GM23248 (cell line): ENCODE results near the gene ALKBH3. TPM values are rescaled to one million over a fixed set of nuclear protein-coding genes. Genes with fewer than 3 reads are reported as not detected.

Experiments
- DNase-seq: peaks from one replicate; pipeline ENCODE4 v3.0.0-alpha.2; 2015
- H2AFZ ChIP-seq: fragments of 200-600 bp; sonication (generic); 2 replicates; pipeline ENCODE4 v1.6.1; 2016; ENCODE audit warnings: antibody characterized with exemption
- H3F3A ChIP-seq: fragments of 200-600 bp; sonication (generic); 2 replicates; pipeline ENCODE4 v1.6.1; 2016; ENCODE audit warnings: mild to moderate bottlenecking, antibody characterized with exemption, mixed run types; ENCODE audit not compliant: insufficient read depth
- H3K27ac ChIP-seq: fragments of 200-600 bp; sonication (generic); 2 replicates; pipeline ENCODE4 v1.5.1; 2016; ENCODE audit warnings: mild to moderate bottlenecking
- H3K27me3 ChIP-seq: fragments of 200-600 bp; sonication (generic); replicated peaks from 2 replicates; pipeline ENCODE4 v1.6.1; 2016; ENCODE audit warnings: mild to moderate bottlenecking; ENCODE audit not compliant: insufficient read depth
- H3K36me3 ChIP-seq: fragments of 200-600 bp; sonication (generic); 2 replicates; pipeline ENCODE4 v1.6.1; 2016; ENCODE audit warnings: low read depth, mild to moderate bottlenecking
- H3K4me1 ChIP-seq: fragments of 200-600 bp; sonication (generic); 2 replicates; pipeline ENCODE4 v1.6.1; 2016; ENCODE audit warnings: mild to moderate bottlenecking; ENCODE audit not compliant: insufficient read depth
- H3K4me2 ChIP-seq: fragments of 200-600 bp; sonication (generic); one replicate; pipeline ENCODE4 v1.6.1; 2016; ENCODE audit warnings: mild to moderate bottlenecking; ENCODE audit not compliant: unreplicated experiment
- H3K4me3 ChIP-seq: fragments of 200-600 bp; sonication (generic); 2 replicates; pipeline ENCODE4 v1.5.1; 2016; ENCODE audit warnings: mild to moderate bottlenecking
- H3K79me2 ChIP-seq: fragments of 200-600 bp; sonication (generic); 2 replicates; pipeline ENCODE4 v1.6.1; 2016; ENCODE audit warnings: mild to moderate bottlenecking; ENCODE audit not compliant: insufficient read depth
- H3K9ac ChIP-seq: fragments of 200-600 bp; sonication (generic); 2 replicates; pipeline ENCODE4 v1.6.1; 2016; ENCODE audit warnings: mild to moderate bottlenecking
- H3K9me2 ChIP-seq: fragments of 200-600 bp; sonication (generic); 2 replicates; pipeline ENCODE4 v1.6.1; 2016; ENCODE audit warnings: mixed run types, mild to moderate bottlenecking, moderate library complexity; ENCODE audit not compliant: insufficient read depth
- H3K9me3 ChIP-seq: fragments of 200-600 bp; sonication (generic); one replicate; pipeline ENCODE4 v1.6.1; 2017; ENCODE audit warnings: low read depth
- H4K20me1 ChIP-seq: fragments of 200-600 bp; sonication (generic); 2 replicates; pipeline ENCODE4 v1.6.0; 2016; ENCODE audit not compliant: insufficient read depth
- EZH2 ChIP-seq: fragments of 200-600 bp; sonication (generic); IDR thresholded peaks from 2 replicates; pipeline ENCODE4 v1.6.1; 2018; ENCODE audit warnings: antibody characterized with exemption, mild to moderate bottlenecking; ENCODE audit not compliant: insufficient read depth, poor library complexity, severe bottlenecking
- EZH2phosphoT487 ChIP-seq: fragments of 200-600 bp; sonication (generic); IDR thresholded peaks from 2 replicates; pipeline ENCODE4 v1.6.1; 2018; ENCODE audit warnings: antibody characterized with exemption, moderate library complexity, mild to moderate bottlenecking, low read depth; ENCODE audit not compliant: insufficient read depth
- WGBS, 2 experiments: methylation state at CpG; one replicate each; pipeline ENCODE4 v1.1.6; 2015 to 2017; ENCODE audit warnings: low lambda C conversion rate in 2 of 2, low coverage in 1 of 2; ENCODE audit errors: missing lambda C conversion rate in 2 of 2; 5-methylcytosine and 5-hydroxymethylcytosine counted together
- in situ Hi-C: fragments of 300-500 bp; cut with MboI; formaldehyde crosslinking; loops from 2 replicates; pipeline ENCODE4 v1.15.0; 2020
- polyA plus RNA-seq: library from polyadenylated mRNA; unstranded; fragments of >200 nt; fragmentation: Nextera tagmentation; extraction: Ambion mirVana; gene quantifications from 2 replicates; pipeline ENCODE4 v1.2.1, GENCODE V29; 2016
- total RNA-seq: library from RNA; depleted of rRNA; stranded (reverse); fragments of >200 nt; shearing (Covaris generic); gene quantifications from 2 replicates; pipeline ENCODE4 v1.2.3, GENCODE V29; 2014

Gene ALKBH3
- total and polyA plus RNA-seq, 2 experiments from 2014 or later: 29.3 to 36.6 TPM

- peaks cover 18% of the 10 kb centered on the region for H3K4me1 ChIP-seq
- DNase-seq: no peak
- TF ChIP-seq EZH2: no peak
- no peak for TF ChIP-seq EZH2phosphoT487
- H3K4me3 ChIP-seq: no peak overlapping the region
- no peak overlapping the region for H2AFZ ChIP-seq
- H3F3A ChIP-seq: peaks cover 19% of the 10 kb centered on the region
- H3K79me2 ChIP-seq: no peaks in the 10 kb centered on the region
- no peak overlapping the region for H3K4me2 ChIP-seq
- H3K27ac ChIP-seq: peak overlapping the region; percentile 16
- no peaks in the 10 kb centered on the region for H3K27me3 ChIP-seq
- H3K9me2 ChIP-seq: no peaks in the 10 kb centered on the region
- no peak overlapping the region for H3K9ac ChIP-seq
- H3K9me3 ChIP-seq: no peaks in the 10 kb centered on the region
- H4K20me1 ChIP-seq: no peaks in the 10 kb centered on the region
- in situ Hi-C loops: no loop called here
- no peaks in the 10 kb centered on the region for H3K36me3 ChIP-seq
Observed at GRCh38 chr11:43866969-43867368, 13.7 kb upstream of the ALKBH3 start.

GRCh38 chr11:43868852-43869567 lies 11.6 kb upstream of the ALKBH3 start:
- H3F3A ChIP-seq: peaks cover 19% of the 10 kb centered on the region
- WGBS, 2 experiments: 0 to 2% methylated on average over 5 of the region's 5 CpGs
- H3K27ac ChIP-seq: peak overlapping the region; percentile 69
- no peaks in the 10 kb centered on the region for H3K36me3 ChIP-seq
- in situ Hi-C loops: no loop called here
- H3K4me2 ChIP-seq: peak overlapping the region; percentile 73
- no peaks in the 10 kb centered on the region for H3K79me2 ChIP-seq
- peaks cover 18% of the 10 kb centered on the region for H3K4me1 ChIP-seq
- H3K9ac ChIP-seq: peak overlapping the region; percentile 45; the same call in 1 of the 2 replicates
- 0 out of 2 replicates have a peak overlapping the region, but pooled peaks have one; percentile 22 for H3K4me3 ChIP-seq
- DNase-seq: peak; percentile 92
- H4K20me1 ChIP-seq: no peaks in the 10 kb centered on the region
- H3K27me3 ChIP-seq: peaks cover 13% of the 10 kb centered on the region
- no peaks in the 10 kb centered on the region for H3K9me2 ChIP-seq
- H3K9me3 ChIP-seq: no peaks in the 10 kb centered on the region
- no peak for TF ChIP-seq EZH2
- no peak for TF ChIP-seq EZH2phosphoT487
- 0 out of 2 replicates have a peak overlapping the region, but pooled peaks have one; percentile 26 for H2AFZ ChIP-seq

GRCh38 chr11:43871051-43871450 lies 9.6 kb upstream of the ALKBH3 start:
- Histone ChIP-seq H3K27ac (no peak overlapping the region), H3K36me3 (no peaks in the 10 kb centered on the region), H3K27me3 (peaks cover 13% of the 10 kb centered on the region), H2AFZ (no peak overlapping the region), H4K20me1 (no peaks in the 10 kb centered on the region), H3K4me2 (no peak overlapping the region), H3K4me3 (no peak overlapping the region), H3K9ac (no peak overlapping the region), H3K79me2 (no peaks in the 10 kb centered on the region), H3F3A (peaks cover 19% of the 10 kb centered on the region), H3K9me3 (no peaks in the 10 kb centered on the region), H3K9me2 (no peaks in the 10 kb centered on the region), H3K4me1 (peaks cover 18% of the 10 kb centered on the region)
- in situ Hi-C loops: no loop called here
- no peak for DNase-seq
- TF ChIP-seq EZH2 (no peak), EZH2phosphoT487 (no peak)
- WGBS, 2 experiments: 21 to 22% methylated on average over 2 of the region's 2 CpGs

- WGBS, 2 experiments: 31 to 35% methylated on average over 7 of the region's 7 CpGs
- Histone ChIP-seq H2AFZ (no peak overlapping the region), H3F3A (peaks cover 19% of the 10 kb centered on the region), H3K9me2 (no peaks in the 10 kb centered on the region), H3K36me3 (no peaks in the 10 kb centered on the region), H3K79me2 (no peaks in the 10 kb centered on the region), H4K20me1 (no peaks in the 10 kb centered on the region), H3K9ac (no peak overlapping the region), H3K4me2 (no peak overlapping the region), H3K9me3 (no peaks in the 10 kb centered on the region), H3K4me3 (no peak overlapping the region), H3K4me1 (peaks cover 12% of the 10 kb centered on the region), H3K27me3 (peaks cover 13% of the 10 kb centered on the region), H3K27ac (no peak overlapping the region)
- TF ChIP-seq EZH2phosphoT487: no peak
- TF ChIP-seq EZH2: no peak
- no peak for DNase-seq
- in situ Hi-C loops: no loop called here
Observed at GRCh38 chr11:43872995-43873394, 7.6 kb upstream of the ALKBH3 start.

GRCh38 chr11:43874078-43874477 lies 6.6 kb upstream of the ALKBH3 start:
- no peaks in the 10 kb centered on the region for H3K9me2 ChIP-seq

More at GRCh38 chr11:43874078-43874477, 6.6 kb upstream of the ALKBH3 start:
- no peak overlapping the region for H3K27ac ChIP-seq
- no peak overlapping the region for H2AFZ ChIP-seq
- H4K20me1 ChIP-seq: no peaks in the 10 kb centered on the region
- no peaks in the 10 kb centered on the region for H3K79me2 ChIP-seq
- H3K4me1 ChIP-seq: peaks cover 6% of the 10 kb centered on the region
- H3F3A ChIP-seq: peaks cover 9% of the 10 kb centered on the region
- no peak overlapping the region for H3K4me3 ChIP-seq
- no peak for DNase-seq
- TF ChIP-seq EZH2 (no peak), EZH2phosphoT487 (no peak)
- no peak overlapping the region for H3K4me2 ChIP-seq
- no peaks in the 10 kb centered on the region for H3K9me3 ChIP-seq
- WGBS, 2 experiments: 19 to 30% methylated on average over 3 of the region's 3 CpGs
- in situ Hi-C loops: no loop called here
- H3K27me3 ChIP-seq: peaks cover 13% of the 10 kb centered on the region
- no peaks in the 10 kb centered on the region for H3K36me3 ChIP-seq
- H3K9ac ChIP-seq: no peak overlapping the region
